Caco-2 (cell line): ENCODE results near the gene SLC17A7. TPM values are rescaled to one million over a fixed set of nuclear protein-coding genes. Genes with fewer than 3 reads are reported as not detected.

Experiments used
- BruUV-seq: library from RNA; stranded (reverse); fragments of 400-500 nt; replicated peaks from 2 replicates; lab custom pipeline; 2021; lab: Mats Ljungman, UMichigan
- CTCF ChIA-PET: fragments of 300-600 bp; sonication (Branson Sonifier 250); formaldehyde crosslinking; loops from one replicate; lab custom pipeline; 2022; ENCODE audit warnings: antibody characterized with exemption; lab: Charles Lee
- POLR2A ChIA-PET: fragments of 300-600 bp; sonication (Branson Sonifier 250); formaldehyde crosslinking; loops from one replicate; lab custom pipeline; 2022; ENCODE audit warnings: antibody characterized with exemption; lab: Charles Lee
- DNase-seq, 2 experiments: peaks; one replicate each; pipeline versions ENCODE4 v3.0.0 to v3.0.0-alpha.2; 2020 to 2022
- H3K27me3 ChIP-seq: replicated peaks from 2 replicates; pipeline ENCODE4 v1.6.0; 2011; ENCODE audit warnings: low read length; ENCODE audit not compliant: control insufficient read depth, insufficient read depth
- H3K36me3 ChIP-seq: 2 replicates; pipeline ENCODE4 v1.5.1; 2011; ENCODE audit warnings: low read length; ENCODE audit not compliant: control insufficient read depth, insufficient read depth
- H3K4me1 ChIP-seq: fragments of 250-450 bp; sonication (Bioruptor Pico); 2 replicates; pipeline ENCODE4 v1.5.1; 2020; ENCODE audit warnings: mild to moderate bottlenecking
- H3K4me3 ChIP-seq: 2 replicates; pipeline ENCODE4 v1.5.1; 2011; ENCODE audit warnings: low read depth, mild to moderate bottlenecking, control low read depth, low read length
- H3K9me3 ChIP-seq: fragments of 250-450 bp; sonication (Bioruptor Pico); 2 replicates; pipeline ENCODE4 v1.5.1; 2020; ENCODE audit warnings: mild to moderate bottlenecking, moderate library complexity
- H3K27ac Mint-ChIP-seq: one replicate; pipeline ENCODE4 v1.8.0; 2022; ENCODE audit warnings: mixed read lengths; ENCODE audit not compliant: unreplicated experiment
- H3K27me3 Mint-ChIP-seq: one replicate; pipeline ENCODE4 v1.8.0; 2022; ENCODE audit warnings: mixed read lengths; ENCODE audit not compliant: insufficient read depth, unreplicated experiment
- H3K36me3 Mint-ChIP-seq: one replicate; pipeline ENCODE4 v1.8.0; 2022; ENCODE audit warnings: mild to moderate bottlenecking, mixed read lengths; ENCODE audit not compliant: insufficient read depth, unreplicated experiment
- H3K4me1 Mint-ChIP-seq: one replicate; pipeline ENCODE4 v1.8.0; 2022; ENCODE audit warnings: low read depth, mixed read lengths; ENCODE audit not compliant: unreplicated experiment
- H3K4me3 Mint-ChIP-seq: one replicate; pipeline ENCODE4 v1.8.0; 2022; ENCODE audit warnings: mild to moderate bottlenecking, moderate library complexity, mixed read lengths; ENCODE audit not compliant: unreplicated experiment
- H3K9me3 Mint-ChIP-seq: one replicate; pipeline ENCODE4 v1.8.0; 2022; ENCODE audit warnings: mixed read lengths; ENCODE audit not compliant: unreplicated experiment
- intact Hi-C: fragments of 100-400 bp; cut with micrococcal nuclease; formaldehyde crosslinking; loops from one replicate; pipeline ENCODE4 v1.10.0; 2022; ENCODE audit not compliant: unreplicated experiment
- total RNA-seq: library from RNA; stranded (reverse); gene quantifications from 2 replicates; pipeline ENCODE4 v1.2.3, GENCODE V29; 2022
- TF ChIP-seq, protein P1 (sequence below), 2 experiments: fragments of 200-600 bp in 1 of 2; IDR thresholded peaks; 1 replicate in 1 of 2; 2 replicates in 1 of 2; pipeline versions ENCODE4 v1.5.1 to v1.8.0; 2011 to 2022; ENCODE audit warnings: antibody characterized with exemption in 1 of 2, control low read depth in 1 of 2, inconsistent platforms in 1 of 2, low read depth in 1 of 2, low read length in 1 of 2, mild to moderate bottlenecking in 1 of 2, moderate library complexity in 1 of 2; ENCODE audit not compliant: insufficient read depth in 1 of 2, severe bottlenecking in 1 of 2, unreplicated experiment in 1 of 2

The SLC17A7 gene
- total RNA-seq, 1 experiment from 2014 or later = 0.36 TPM

DNA sequence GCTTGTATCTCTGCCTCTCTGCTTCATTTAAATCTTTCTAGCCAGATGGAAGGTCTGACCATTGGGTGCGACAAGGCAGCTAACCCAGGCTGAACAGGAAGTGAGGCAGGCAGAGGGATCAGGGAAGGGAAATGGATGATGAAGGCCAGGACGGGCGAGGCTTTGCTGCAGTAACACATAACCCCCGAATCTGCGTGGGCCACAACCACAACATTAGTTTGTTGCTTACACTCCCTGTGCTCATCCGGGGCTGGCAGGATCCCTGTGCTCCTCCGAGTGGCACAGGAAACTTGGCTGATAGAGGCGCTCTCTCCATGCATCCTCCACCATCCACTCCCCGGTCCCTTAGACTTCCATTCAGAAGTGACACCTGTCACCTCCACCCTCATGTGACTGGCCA is 31.6 kb upstream of the SLC17A7 start:
- no peak for DNase-seq
- TF ChIP-seq, protein P1, sequence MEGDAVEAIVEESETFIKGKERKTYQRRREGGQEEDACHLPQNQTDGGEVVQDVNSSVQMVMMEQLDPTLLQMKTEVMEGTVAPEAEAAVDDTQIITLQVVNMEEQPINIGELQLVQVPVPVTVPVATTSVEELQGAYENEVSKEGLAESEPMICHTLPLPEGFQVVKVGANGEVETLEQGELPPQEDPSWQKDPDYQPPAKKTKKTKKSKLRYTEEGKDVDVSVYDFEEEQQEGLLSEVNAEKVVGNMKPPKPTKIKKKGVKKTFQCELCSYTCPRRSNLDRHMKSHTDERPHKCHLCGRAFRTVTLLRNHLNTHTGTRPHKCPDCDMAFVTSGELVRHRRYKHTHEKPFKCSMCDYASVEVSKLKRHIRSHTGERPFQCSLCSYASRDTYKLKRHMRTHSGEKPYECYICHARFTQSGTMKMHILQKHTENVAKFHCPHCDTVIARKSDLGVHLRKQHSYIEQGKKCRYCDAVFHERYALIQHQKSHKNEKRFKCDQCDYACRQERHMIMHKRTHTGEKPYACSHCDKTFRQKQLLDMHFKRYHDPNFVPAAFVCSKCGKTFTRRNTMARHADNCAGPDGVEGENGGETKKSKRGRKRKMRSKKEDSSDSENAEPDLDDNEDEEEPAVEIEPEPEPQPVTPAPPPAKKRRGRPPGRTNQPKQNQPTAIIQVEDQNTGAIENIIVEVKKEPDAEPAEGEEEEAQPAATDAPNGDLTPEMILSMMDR (IDR thresholded peaks at IDR 0.05; ENCODE audit: insufficient read depth in 1 of 2, low read depth in 1 of 2, low read length in 1 of 2, severe bottlenecking in 1 of 2, unreplicated experiment in 1 of 2) = no peak
- no peak overlapping the region for H3K4me3 ChIP-seq
- H3K4me1 Mint-ChIP-seq = peaks cover 10% of the 10 kb centered on the region
- peaks cover 28% of the 10 kb centered on the region for H3K36me3 Mint-ChIP-seq
- peaks cover 1% of the 10 kb centered on the region; the same call in 1 of the 2 replicates for H3K36me3 ChIP-seq
- ChIA-PET CTCF (interaction anchor here (0.7 to 1.3 kb wide), 4 partner anchors 19 to 74 kb away, joined by 3 to 6 read pairs (median 4); partner anchors contain the start of genes ALDH16A1 and PIH1D1), POLR2A (no interaction called here)
- peaks cover 3% of the 10 kb centered on the region for H3K27me3 Mint-ChIP-seq
- H3K4me1 ChIP-seq = no peaks in the 10 kb centered on the region; the same call in 1 of the 2 replicates
- no peaks in the 10 kb centered on the region for H3K9me3 Mint-ChIP-seq
- H3K9me3 ChIP-seq = no peaks in the 10 kb centered on the region
- H3K4me3 Mint-ChIP-seq = peak overlapping the region; percentile 72
- H3K27me3 ChIP-seq = no peaks in the 10 kb centered on the region
- no TSS peak for BruUV-seq
- intact Hi-C loops = no loop called here
- no peak overlapping the region for H3K27ac Mint-ChIP-seq

DNA sequence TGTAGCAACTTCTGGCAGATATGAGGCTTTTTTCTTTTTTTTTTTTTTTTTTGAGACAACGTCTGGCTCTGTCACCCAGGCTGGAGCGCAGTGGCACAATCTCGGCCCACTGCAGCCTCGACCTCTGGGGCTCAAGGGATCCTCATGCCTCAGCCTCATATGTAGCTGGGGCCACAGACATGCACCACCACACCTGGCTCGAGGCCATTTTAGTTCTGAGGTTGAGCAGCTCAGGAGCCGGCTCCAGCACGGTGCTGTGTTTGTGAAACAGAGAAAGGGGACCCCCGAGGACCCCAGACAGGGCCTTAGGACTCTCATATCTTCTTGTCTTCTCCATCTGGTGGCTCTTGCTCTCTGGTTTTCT is 29.3 kb upstream of the SLC17A7 start:
- H3K27ac Mint-ChIP-seq = no peak overlapping the region
- no peak overlapping the region for H3K4me3 ChIP-seq
- TSS peak; percentile 41 for BruUV-seq
- intact Hi-C loops = no loop called here
- H3K36me3 ChIP-seq = peaks cover 1% of the 10 kb centered on the region; the same call in 1 of the 2 replicates
- peaks cover 20% of the 10 kb centered on the region for H3K36me3 Mint-ChIP-seq
- no peaks in the 10 kb centered on the region for H3K9me3 Mint-ChIP-seq
- ChIA-PET CTCF (interaction anchor here (0.7 kb wide), 1 partner anchor 206 kb away, joined by 3 read pairs; no protein-coding TSS in a partner anchor), POLR2A (interaction anchor here (0.6 kb wide), 1 partner anchor 95 kb away, joined by 5 read pairs; no protein-coding TSS in a partner anchor)
- TF ChIP-seq, protein P1 (IDR thresholded peaks at IDR 0.05; ENCODE audit: insufficient read depth in 1 of 2, low read depth in 1 of 2, low read length in 1 of 2, severe bottlenecking in 1 of 2, unreplicated experiment in 1 of 2) = no peak
- DNase-seq = no peak
- H3K4me1 Mint-ChIP-seq = no peaks in the 10 kb centered on the region
- H3K4me3 Mint-ChIP-seq = no peak overlapping the region
- peaks cover 3% of the 10 kb centered on the region for H3K27me3 Mint-ChIP-seq
- no peaks in the 10 kb centered on the region for H3K27me3 ChIP-seq
- H3K4me1 ChIP-seq = no peaks in the 10 kb centered on the region
- no peaks in the 10 kb centered on the region for H3K9me3 ChIP-seq

- Mint-ChIP-seq H3K27me3 (peaks cover under 1% of the 10 kb centered on the region), H3K27ac (no peak overlapping the region), H3K36me3 (peaks cover 22% of the 10 kb centered on the region), H3K4me3 (no peak overlapping the region), H3K9me3 (no peaks in the 10 kb centered on the region), H3K4me1 (no peaks in the 10 kb centered on the region)
- Histone ChIP-seq H3K4me1 (no peaks in the 10 kb centered on the region), H3K27me3 (no peaks in the 10 kb centered on the region), H3K4me3 (no peak overlapping the region), H3K36me3 (peaks cover 1% of the 10 kb centered on the region; the same call in 1 of the 2 replicates), H3K9me3 (no peaks in the 10 kb centered on the region)
- ChIA-PET POLR2A (interaction anchor here (0.6 kb wide), 1 partner anchor 94 kb away, joined by 5 read pairs; no protein-coding TSS in a partner anchor), CTCF (interaction anchor here (0.7 kb wide), 1 partner anchor 206 kb away, joined by 3 read pairs; no protein-coding TSS in a partner anchor)
- intact Hi-C loops = no loop called here
- no TSS peak for BruUV-seq
- TF ChIP-seq, protein P1 (IDR thresholded peaks at IDR 0.05; ENCODE audit: insufficient read depth in 1 of 2, low read depth in 1 of 2, low read length in 1 of 2, severe bottlenecking in 1 of 2, unreplicated experiment in 1 of 2) = no peak
- DNase-seq = no peak
Measured at GRCh38 chr19:49469828-49470614, 28.7 kb upstream of the SLC17A7 start.
